ENCODE measurements around the gene VENTX. TPM values are rescaled to one million over a fixed set of nuclear protein-coding genes. Genes with fewer than 3 reads are reported as not detected.
"Not testable (repeated sequence)": the region's sequence is repeated elsewhere in the genome, so short reads cannot be mapped to it uniquely, and the experiment has no call there.

Gene VENTX
- total RNA-seq, 1 donor, result not detected

DNA sequence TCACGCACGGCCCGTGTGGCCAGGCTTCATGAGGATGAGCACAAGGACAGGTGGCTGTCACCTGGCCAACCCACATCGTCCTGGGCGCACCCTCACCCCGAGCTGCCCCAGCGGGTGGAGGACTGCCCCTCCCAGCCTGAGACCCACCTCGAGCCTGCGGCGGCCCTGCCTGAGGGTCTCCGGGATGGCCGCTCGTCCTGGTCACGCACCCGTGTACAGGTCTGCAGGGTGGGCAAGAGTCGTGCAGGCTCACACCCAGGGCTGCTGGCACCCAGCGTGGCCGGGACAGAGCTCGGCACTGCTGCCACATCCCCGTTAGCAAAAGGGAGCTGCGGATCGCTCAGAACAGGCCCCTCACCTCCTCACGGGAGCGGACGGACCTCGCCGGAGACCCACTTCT, 22.1 kb upstream of the VENTX start:
- no peak for DNase-seq (ENCODE audit: low read depth)
- H3K4me3 ChIP-seq (ENCODE audit: low read depth, low read length), result no peak overlapping the region
- TF ChIP-seq, protein P1, sequence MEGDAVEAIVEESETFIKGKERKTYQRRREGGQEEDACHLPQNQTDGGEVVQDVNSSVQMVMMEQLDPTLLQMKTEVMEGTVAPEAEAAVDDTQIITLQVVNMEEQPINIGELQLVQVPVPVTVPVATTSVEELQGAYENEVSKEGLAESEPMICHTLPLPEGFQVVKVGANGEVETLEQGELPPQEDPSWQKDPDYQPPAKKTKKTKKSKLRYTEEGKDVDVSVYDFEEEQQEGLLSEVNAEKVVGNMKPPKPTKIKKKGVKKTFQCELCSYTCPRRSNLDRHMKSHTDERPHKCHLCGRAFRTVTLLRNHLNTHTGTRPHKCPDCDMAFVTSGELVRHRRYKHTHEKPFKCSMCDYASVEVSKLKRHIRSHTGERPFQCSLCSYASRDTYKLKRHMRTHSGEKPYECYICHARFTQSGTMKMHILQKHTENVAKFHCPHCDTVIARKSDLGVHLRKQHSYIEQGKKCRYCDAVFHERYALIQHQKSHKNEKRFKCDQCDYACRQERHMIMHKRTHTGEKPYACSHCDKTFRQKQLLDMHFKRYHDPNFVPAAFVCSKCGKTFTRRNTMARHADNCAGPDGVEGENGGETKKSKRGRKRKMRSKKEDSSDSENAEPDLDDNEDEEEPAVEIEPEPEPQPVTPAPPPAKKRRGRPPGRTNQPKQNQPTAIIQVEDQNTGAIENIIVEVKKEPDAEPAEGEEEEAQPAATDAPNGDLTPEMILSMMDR (IDR thresholded peaks at IDR 0.05; ENCODE audit: insufficient read depth, low read depth, low read length), result no peak

DNA sequence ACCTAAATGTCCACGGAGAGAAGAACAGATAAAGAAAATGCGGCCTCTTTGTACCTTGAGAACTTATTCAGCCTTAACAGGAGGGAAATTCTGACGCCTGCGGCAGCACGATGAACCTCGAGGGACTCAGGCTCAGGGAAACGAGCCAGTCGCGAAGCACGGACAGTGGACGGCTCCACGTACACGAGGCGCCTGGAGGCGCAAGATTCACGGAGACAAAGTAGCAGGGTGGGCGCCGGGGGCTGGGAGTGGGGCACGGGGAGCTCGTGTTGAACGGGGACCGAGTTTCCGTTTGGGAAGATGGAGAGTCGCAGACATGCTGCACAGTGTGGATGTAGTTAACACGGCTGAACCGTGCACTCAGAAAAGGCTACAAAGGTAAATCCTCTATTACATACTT, 20.9 kb upstream of the VENTX start:
- TF ChIP-seq, protein P1 (IDR thresholded peaks at IDR 0.05; ENCODE audit: insufficient read depth, low read depth, low read length), result no peak
- no peak for DNase-seq (ENCODE audit: low read depth)
- H3K4me3 ChIP-seq (ENCODE audit: low read depth, low read length), result no peak overlapping the region

DNA sequence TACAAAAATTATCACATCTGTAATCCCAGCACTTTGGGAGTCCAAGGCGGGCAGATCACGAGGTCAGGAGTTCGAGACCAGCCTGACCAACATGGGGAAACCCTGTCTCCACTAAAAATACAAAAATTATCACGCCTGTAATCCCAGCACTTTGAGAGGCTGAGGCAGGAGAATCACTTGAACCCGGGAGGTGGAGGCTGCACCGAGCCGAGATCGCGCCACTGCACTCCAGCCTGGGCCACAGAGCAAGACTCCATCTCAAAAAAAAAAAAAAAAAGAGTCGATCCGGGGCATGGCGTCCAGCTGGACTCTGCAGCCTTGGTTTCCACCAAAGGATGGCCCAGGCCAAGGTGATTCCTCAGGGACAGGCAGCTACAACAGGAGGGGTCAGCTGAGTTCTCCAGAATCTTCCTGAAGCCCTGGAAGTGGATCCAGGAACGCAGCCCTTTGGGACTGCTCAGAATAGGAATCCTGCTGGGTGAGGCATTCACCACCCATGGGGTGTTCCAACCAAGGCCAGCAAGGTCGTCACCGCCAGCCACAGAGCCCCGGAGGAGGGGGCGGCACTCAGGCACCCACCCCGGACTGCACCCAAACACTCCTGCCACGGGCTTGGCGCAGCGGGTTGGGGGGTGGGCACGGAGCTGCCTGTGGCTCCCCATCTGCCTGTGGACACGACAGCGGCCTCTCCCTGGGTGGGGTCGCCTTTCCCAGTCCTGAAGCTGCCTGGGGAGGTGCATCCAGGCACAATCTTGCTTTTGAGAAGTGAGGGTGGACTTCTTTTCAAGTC, 19.7 kb upstream of the VENTX start:
- TF ChIP-seq, protein P1 (IDR thresholded peaks at IDR 0.05; ENCODE audit: insufficient read depth, low read depth, low read length), result no peak

DNA sequence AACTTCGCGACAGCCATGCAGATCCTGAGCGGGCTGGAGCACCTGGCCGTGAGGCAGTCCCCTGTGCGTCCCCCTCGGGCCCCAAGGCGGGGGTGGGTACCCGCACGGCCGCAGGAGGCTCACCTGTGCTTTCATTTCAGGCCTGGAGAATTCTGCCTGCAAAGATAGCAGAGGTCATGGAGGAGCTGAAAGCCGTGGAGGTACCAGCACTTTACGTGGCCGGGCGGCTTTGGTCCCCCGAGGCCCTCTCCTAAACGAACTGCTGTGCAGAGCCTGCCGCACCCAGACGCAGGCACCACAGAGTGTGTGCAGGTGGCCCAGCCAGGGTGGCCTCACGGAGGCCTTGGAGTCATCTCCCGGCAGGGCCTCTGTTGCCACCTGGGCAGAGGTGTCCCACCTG, 18.8 kb upstream of the VENTX start:
- no peak for DNase-seq (ENCODE audit: low read depth)
- no peak overlapping the region for H3K4me3 ChIP-seq (ENCODE audit: low read depth, low read length)
- TF ChIP-seq, protein P1 (IDR thresholded peaks at IDR 0.05; ENCODE audit: insufficient read depth, low read depth, low read length), result no peak

More for the DNA sequence above, 19.7 kb upstream of the VENTX start:
- no peak for DNase-seq (ENCODE audit: low read depth)
- no peak overlapping the region for H3K4me3 ChIP-seq (ENCODE audit: low read depth, low read length)

DNA sequence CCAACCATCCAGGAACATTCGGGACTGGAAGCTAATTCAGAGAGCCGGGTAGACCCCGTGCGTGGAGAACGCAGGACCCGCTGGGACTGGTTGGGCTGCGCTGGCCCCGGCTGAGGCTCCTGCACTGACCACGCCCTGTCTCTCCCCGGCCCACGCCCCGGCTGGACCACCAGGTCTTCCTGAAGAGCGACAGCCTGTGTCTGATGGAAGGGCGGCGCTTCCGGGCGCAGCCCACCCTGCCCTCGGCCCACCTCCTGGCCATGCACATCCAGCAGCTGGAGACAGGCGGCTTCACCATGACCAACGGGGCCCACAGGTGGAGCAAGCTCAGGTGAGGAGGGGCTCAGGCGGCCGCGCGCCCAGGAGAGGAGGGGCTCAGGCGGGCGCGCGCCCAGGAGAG, 17.9 kb upstream of the VENTX start:
- TF ChIP-seq, protein P1 (IDR thresholded peaks at IDR 0.05; ENCODE audit: insufficient read depth, low read depth, low read length), result no peak
- no peak overlapping the region for H3K4me3 ChIP-seq (ENCODE audit: low read depth, low read length)
- DNase-seq (ENCODE audit: low read depth), result no peak

DNA sequence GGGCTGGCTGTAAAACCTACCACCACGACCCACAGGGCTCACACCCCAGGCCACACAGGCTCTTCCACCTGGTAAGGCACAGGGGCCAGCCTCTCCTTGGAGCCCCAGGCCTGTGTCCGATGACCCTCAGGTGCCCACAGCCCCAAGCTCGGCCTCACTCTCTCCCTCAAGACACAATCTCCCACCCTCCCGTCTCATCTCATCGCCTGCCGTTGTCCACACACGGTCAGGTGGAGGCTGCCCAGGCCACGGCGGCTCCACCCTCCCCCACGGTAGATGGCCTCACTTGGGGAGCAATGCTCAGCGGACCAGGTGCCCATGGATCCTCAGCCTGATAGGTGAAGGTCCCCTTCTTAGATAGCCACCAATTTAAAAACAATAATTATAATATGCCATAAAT, 16.3 kb upstream of the VENTX start:
- TF ChIP-seq, protein P1 (IDR thresholded peaks at IDR 0.05; ENCODE audit: insufficient read depth, low read depth, low read length), result no peak
- no peak for DNase-seq (ENCODE audit: low read depth)
- no peak overlapping the region for H3K4me3 ChIP-seq (ENCODE audit: low read depth, low read length)

DNA sequence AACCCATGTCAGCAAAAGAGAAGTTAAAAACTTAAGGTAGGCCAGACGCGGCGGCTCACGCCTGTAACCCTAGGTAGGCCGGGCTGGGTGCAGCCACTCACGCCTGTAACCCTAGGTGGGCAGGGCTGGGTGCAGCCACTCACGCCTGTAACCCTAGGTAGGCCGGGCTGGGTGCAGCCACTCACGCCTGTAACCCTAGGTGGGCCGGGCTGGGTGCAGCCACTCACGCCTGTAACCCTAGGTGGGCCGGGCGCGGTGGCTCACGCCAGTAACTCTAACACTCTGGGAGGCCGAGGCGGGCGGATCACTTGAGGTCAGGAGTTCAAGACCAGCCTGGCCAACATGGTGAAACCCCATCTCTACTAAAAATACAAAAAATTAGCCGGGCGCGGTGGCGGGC, 15.9 kb upstream of the VENTX start:
- not testable (repeated sequence) for H3K4me3 ChIP-seq (ENCODE audit: low read depth, low read length); DNase-seq (ENCODE audit: low read depth)

Data from fibroblast of villous mesenchyme (primary cell).